Neural progenitor cell (in vitro differentiated cells): ENCODE results near the gene MBP. TPM values are rescaled to one million over a fixed set of nuclear protein-coding genes. Genes with fewer than 3 reads are reported as not detected.

Experiments used
- DNase-seq: peaks from one replicate; pipeline ENCODE4 v3.0.0-alpha.2; 2016; ENCODE audit warnings: low spot score
- H2AFZ ChIP-seq: fragments of 200-600 bp; sonication (generic); replicated peaks from 2 replicates; pipeline ENCODE4 v1.6.1; 2016; ENCODE audit warnings: antibody characterized with exemption
- H3F3A ChIP-seq: fragments of 200-600 bp; sonication (generic); 2 replicates; pipeline ENCODE4 v1.6.1; 2016; ENCODE audit warnings: antibody characterized with exemption, low read depth
- H3K27ac ChIP-seq: fragments of 200-600 bp; sonication (generic); 2 replicates; pipeline ENCODE4 v1.5.1; 2016; ENCODE audit warnings: mild to moderate bottlenecking
- H3K27me3 ChIP-seq: fragments of 200-600 bp; sonication (generic); 2 replicates; pipeline ENCODE4 v1.6.1; 2016; ENCODE audit warnings: mild to moderate bottlenecking, moderate library complexity
- H3K36me3 ChIP-seq: fragments of 200-600 bp; sonication (generic); 2 replicates; pipeline ENCODE4 v1.5.1; 2016
- H3K4me1 ChIP-seq: fragments of 200-600 bp; sonication (generic); 2 replicates; pipeline ENCODE4 v1.6.1; 2016; ENCODE audit warnings: mixed run types
- H3K4me2 ChIP-seq: fragments of 200-600 bp; sonication (generic); 2 replicates; pipeline ENCODE4 v1.6.1; 2016
- H3K4me3 ChIP-seq: fragments of 200-600 bp; sonication (generic); 2 replicates; pipeline ENCODE4 v1.5.1; 2016
- H3K79me2 ChIP-seq: fragments of 200-600 bp; sonication (generic); 2 replicates; pipeline ENCODE4 v1.6.1; 2016; ENCODE audit warnings: low read depth
- H3K9ac ChIP-seq: fragments of 200-600 bp; sonication (generic); 2 replicates; pipeline ENCODE4 v1.6.1; 2016
- H3K9me3 ChIP-seq: fragments of 200-600 bp; sonication (generic); 2 replicates; pipeline ENCODE4 v1.5.1; 2016; ENCODE audit warnings: low read depth
- H4K20me1 ChIP-seq: fragments of 200-600 bp; sonication (generic); 2 replicates; pipeline ENCODE4 v1.6.1; 2016; ENCODE audit warnings: low read depth
- H3K27ac Mint-ChIP-seq: 3 replicates; pipeline ENCODE4 v1.8.0; 2021; ENCODE audit warnings: mixed read lengths
- H3K27me3 Mint-ChIP-seq: 2 replicates; pipeline ENCODE4 v1.8.0; 2022; ENCODE audit warnings: low read depth, mild to moderate bottlenecking, inconsistent platforms, moderate library complexity, mixed read lengths; ENCODE audit not compliant: insufficient read depth
- H3K36me3 Mint-ChIP-seq: 3 replicates; pipeline ENCODE4 v1.8.0; 2021; ENCODE audit warnings: mixed read lengths
- H3K4me1 Mint-ChIP-seq: 3 replicates; pipeline ENCODE4 v1.8.0; 2021; ENCODE audit warnings: mixed read lengths
- H3K4me3 Mint-ChIP-seq: 3 replicates; pipeline ENCODE4 v1.8.0; 2021; ENCODE audit warnings: mild to moderate bottlenecking, moderate library complexity, mixed read lengths
- H3K9me3 Mint-ChIP-seq: 3 replicates; pipeline ENCODE4 v1.8.0; 2020; ENCODE audit warnings: mixed read lengths
- CTCF ChIP-seq: fragments of 200-600 bp; sonication (generic); IDR thresholded peaks from 2 replicates; pipeline ENCODE4 v1.5.1; 2017; ENCODE audit warnings: antibody characterized with exemption, mild to moderate bottlenecking
- EZH2 ChIP-seq: fragments of 200-600 bp; sonication (generic); IDR thresholded peaks from 2 replicates; pipeline ENCODE4 v1.6.1; 2017; ENCODE audit warnings: antibody characterized with exemption, mild to moderate bottlenecking, moderate library complexity
- EZH2phosphoT487 ChIP-seq: fragments of 200-600 bp; sonication (generic); IDR thresholded peaks from 2 replicates; pipeline ENCODE4 v1.6.1; 2017; ENCODE audit warnings: antibody characterized with exemption
- total RNA-seq: library from RNA; depleted of rRNA; stranded (reverse); fragments of >200 nt; gene quantifications from 2 replicates; pipeline ENCODE4 v1.2.3, GENCODE V29; 2015; ENCODE audit warnings: low replicate concordance

The MBP gene
- total RNA-seq, 1 donor from 2014 or later, result 0.64 TPM

GRCh38 chr18:77005651-77006195 lies 126.9 kb downstream of the MBP start:
- Mint-ChIP-seq H3K27me3 (peaks cover 3% of the 10 kb centered on the region), H3K36me3 (no peaks in the 10 kb centered on the region), H3K4me3 (no peak overlapping the region), H3K27ac (no peak overlapping the region), H3K4me1 (peaks cover 14% of the 10 kb centered on the region), H3K9me3 (no peaks in the 10 kb centered on the region)
- no peak overlapping the region for H3K9ac ChIP-seq
- no peaks in the 10 kb centered on the region for H3K27me3 ChIP-seq
- H3K4me2 ChIP-seq, result no peak overlapping the region
- H3K27ac ChIP-seq, result no peak overlapping the region
- DNase-seq, result no peak
- no peaks in the 10 kb centered on the region for H4K20me1 ChIP-seq
- H3K4me3 ChIP-seq, result no peak overlapping the region
- H2AFZ ChIP-seq, result no peak overlapping the region
- no peaks in the 10 kb centered on the region for H3K36me3 ChIP-seq
- no peaks in the 10 kb centered on the region for H3K79me2 ChIP-seq
- no peak for TF ChIP-seq CTCF
- no peaks in the 10 kb centered on the region for H3F3A ChIP-seq
- H3K9me3 ChIP-seq, result no peaks in the 10 kb centered on the region
- H3K4me1 ChIP-seq, result peaks cover 11% of the 10 kb centered on the region

GRCh38 chr18:77004555-77005380 lies 127.8 kb downstream of the MBP start:
- Histone ChIP-seq H3K27me3 (no peaks in the 10 kb centered on the region), H3K27ac (no peak overlapping the region), H3K36me3 (no peaks in the 10 kb centered on the region), H3K9ac (no peak overlapping the region), H4K20me1 (no peaks in the 10 kb centered on the region), H2AFZ (no peak overlapping the region), H3K4me2 (no peak overlapping the region), H3K4me3 (no peak overlapping the region), H3K79me2 (no peaks in the 10 kb centered on the region), H3K9me3 (no peaks in the 10 kb centered on the region), H3K4me1 (peaks cover 11% of the 10 kb centered on the region), H3F3A (no peaks in the 10 kb centered on the region)
- TF ChIP-seq CTCF (no peak), EZH2phosphoT487 (no peak), EZH2 (no peak)
- H3K36me3 Mint-ChIP-seq, result no peaks in the 10 kb centered on the region
- H3K4me1 Mint-ChIP-seq, result peaks cover 18% of the 10 kb centered on the region
- DNase-seq, result no peak
- peaks cover 3% of the 10 kb centered on the region for H3K27me3 Mint-ChIP-seq
- no peak overlapping the region for H3K4me3 Mint-ChIP-seq
- no peak overlapping the region for H3K27ac Mint-ChIP-seq
- H3K9me3 Mint-ChIP-seq, result no peaks in the 10 kb centered on the region

- Mint-ChIP-seq H3K27me3 (peaks cover 3% of the 10 kb centered on the region), H3K36me3 (no peaks in the 10 kb centered on the region), H3K27ac (no peak overlapping the region), H3K4me1 (peaks cover 18% of the 10 kb centered on the region), H3K9me3 (no peaks in the 10 kb centered on the region), H3K4me3 (no peak overlapping the region)
- Histone ChIP-seq H4K20me1 (no peaks in the 10 kb centered on the region), H3K27ac (no peak overlapping the region), H2AFZ (no peak overlapping the region), H3K9me3 (no peaks in the 10 kb centered on the region), H3F3A (no peaks in the 10 kb centered on the region), H3K27me3 (no peaks in the 10 kb centered on the region), H3K4me3 (no peak overlapping the region), H3K4me2 (no peak overlapping the region), H3K4me1 (peaks cover 11% of the 10 kb centered on the region), H3K79me2 (no peaks in the 10 kb centered on the region), H3K9ac (no peak overlapping the region), H3K36me3 (no peaks in the 10 kb centered on the region)
- DNase-seq, result no peak
- TF ChIP-seq EZH2, result no peak
- TF ChIP-seq CTCF, result no peak
- no peak for TF ChIP-seq EZH2phosphoT487
Observed at GRCh38 chr18:77003316-77003715, 129.3 kb downstream of the MBP start.
